HG02571 (cell line): ENCODE measurements around the gene S100B.
"Not testable (repeated sequence)": the region's sequence is repeated elsewhere in the genome, so short reads cannot be mapped to it uniquely, and the experiment has no call there.

ENCODE experiments used
- ATAC-seq: cut with Tn5 transposase; IDR thresholded peaks from one replicate; pipeline ENCODE4 v1.9.1; 2021; ENCODE audit warnings: mild to moderate bottlenecking, moderate library complexity; ENCODE audit not compliant: unreplicated experiment

Gene S100B

DNA sequence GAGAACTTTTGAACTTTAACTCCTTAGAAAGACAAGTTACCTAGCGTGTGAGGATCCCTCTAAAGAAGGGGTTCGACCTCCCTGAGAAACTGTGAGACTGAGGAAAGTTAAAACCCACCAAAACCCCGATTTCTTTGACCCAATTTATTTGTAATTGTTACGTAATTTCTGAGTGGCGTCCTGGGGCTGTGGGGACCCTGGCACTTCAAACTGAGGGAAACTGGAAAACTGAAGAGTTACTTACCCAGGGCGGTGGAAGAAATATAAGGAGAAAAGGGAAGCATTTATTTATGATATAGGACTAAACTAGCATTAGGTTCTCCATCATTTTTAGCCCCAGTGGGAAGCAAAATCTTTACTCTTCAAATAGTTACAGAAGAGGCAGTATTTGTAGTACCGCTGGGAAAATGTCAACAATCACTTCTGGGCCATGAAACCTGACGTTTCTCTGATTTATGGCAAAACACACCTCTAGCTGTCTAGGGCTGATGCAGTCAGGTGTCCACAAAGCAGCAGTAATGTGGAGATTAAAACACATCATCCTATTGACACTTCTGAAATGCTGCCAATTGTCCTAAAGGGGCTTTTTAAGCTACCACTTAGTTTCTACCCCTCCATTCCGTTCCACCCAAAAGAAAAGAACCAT lies 430 bp downstream of the S100B start:
- no peak for ATAC-seq

GRCh38 chr21:46603228-46603627 lies 1.7 kb downstream of the S100B start:
- no peak for ATAC-seq

DNA sequence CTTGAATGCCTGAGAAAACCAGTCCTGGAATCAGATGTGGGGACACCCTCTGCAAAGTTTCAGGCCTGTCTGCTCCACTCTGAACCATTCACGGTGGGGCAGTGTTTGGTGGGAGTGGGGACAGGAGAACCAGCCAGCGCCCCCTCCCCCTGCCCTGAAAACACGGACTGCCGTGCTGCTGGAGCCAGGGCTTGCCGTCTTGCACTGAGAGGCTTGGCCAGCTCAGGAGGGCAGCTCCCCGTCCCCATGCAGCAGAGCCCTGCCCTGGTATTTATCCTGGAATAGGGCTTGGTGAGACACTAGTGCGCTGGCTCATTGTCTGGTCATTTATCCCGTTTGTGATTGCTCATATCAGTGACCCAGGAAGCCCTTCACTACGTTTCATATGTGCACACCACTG lies 3.9 kb downstream of the S100B start:
- ATAC-seq = no peak

GRCh38 chr21:46600305-46600704 lies 4.6 kb downstream of the S100B start:
- no peak for ATAC-seq

GRCh38 chr21:46598581-46599572 lies 6.0 kb downstream of the S100B start:
- no peak for ATAC-seq

- no peak for ATAC-seq
These were observed 7.0 kb downstream of the S100B start for GRCh38 chr21:46597896-46598343.

GRCh38 chr21:46597031-46597430 lies 7.9 kb downstream of the S100B start:
- no peak for ATAC-seq

- no peak for ATAC-seq
These were observed 8.7 kb downstream of the S100B start for GRCh38 chr21:46596201-46596600.

GRCh38 chr21:46594276-46594675 lies 10.6 kb downstream of the S100B start:
- no peak for ATAC-seq

GRCh38 chr21:46585191-46585953 lies 19.5 kb downstream of the S100B start:
- no peak for ATAC-seq

- no peak for ATAC-seq
These were observed 23.0 kb downstream of the S100B start for GRCh38 chr21:46581780-46582307.

DNA sequence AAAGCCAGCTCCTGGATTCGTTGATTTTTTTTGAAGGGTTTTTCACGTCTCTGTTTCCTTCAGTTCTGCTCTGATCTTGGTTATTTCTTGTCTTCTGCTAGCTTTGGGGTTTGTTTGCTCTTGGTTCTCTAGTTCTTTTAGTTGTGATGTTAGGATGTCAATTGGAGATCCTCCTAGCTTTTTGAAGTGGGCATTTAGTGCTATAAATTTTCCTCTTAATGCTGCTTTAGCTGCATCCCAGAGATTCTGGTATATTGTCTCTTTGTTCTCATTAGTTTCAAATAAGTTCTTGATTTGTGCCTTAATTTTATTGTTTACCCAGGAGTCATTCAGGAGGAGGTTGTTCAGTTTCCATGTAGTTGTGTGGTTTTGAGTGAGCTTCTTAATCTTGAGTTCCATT lies 25.5 kb downstream of the S100B start:
- not testable (repeated sequence) for ATAC-seq

GRCh38 chr21:46577786-46578185 lies 27.1 kb downstream of the S100B start:
- not testable (repeated sequence) for ATAC-seq

GRCh38 chr21:46572850-46573249 lies 32.0 kb downstream of the S100B start:
- no peak for ATAC-seq

DNA sequence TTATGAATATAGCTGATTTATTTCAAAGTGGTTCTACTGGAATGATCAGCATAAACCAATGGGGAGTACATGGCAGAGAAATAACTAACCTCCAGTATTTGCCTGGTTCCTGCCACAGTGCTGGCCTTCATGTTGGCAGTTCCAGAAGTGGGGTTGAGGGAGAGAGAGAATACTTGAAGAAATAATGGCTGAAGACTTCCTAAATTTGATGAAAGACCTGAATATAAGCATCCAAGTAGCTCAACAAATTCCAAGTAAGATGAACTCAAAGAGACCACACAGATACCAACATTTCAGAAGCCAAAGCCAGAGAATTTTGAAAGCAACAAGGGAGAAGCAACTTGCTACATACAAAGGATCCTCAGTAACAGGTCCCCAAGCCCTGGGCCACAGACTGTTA lies 34.3 kb downstream of the S100B start:
- no peak for ATAC-seq

DNA sequence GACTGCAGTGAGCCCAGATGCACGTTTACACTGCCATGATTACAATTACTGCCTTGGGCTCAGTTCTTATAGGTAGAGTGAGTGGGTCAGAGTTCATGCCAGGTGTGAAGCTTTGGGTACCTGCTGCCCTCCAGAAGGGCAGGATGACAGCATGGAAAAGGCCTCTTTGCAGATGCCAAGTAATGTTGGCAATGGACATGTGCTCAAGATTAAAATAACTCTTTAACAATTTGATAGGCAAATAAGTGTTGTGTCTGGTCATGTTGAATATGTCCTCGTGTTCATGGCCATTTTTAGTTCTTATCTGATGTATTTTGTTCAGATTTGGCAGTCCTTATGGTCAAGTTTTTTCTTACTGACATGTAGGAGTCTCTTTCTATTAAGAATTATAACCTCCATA lies 34.8 kb downstream of the S100B start:
- ATAC-seq = no peak

DNA sequence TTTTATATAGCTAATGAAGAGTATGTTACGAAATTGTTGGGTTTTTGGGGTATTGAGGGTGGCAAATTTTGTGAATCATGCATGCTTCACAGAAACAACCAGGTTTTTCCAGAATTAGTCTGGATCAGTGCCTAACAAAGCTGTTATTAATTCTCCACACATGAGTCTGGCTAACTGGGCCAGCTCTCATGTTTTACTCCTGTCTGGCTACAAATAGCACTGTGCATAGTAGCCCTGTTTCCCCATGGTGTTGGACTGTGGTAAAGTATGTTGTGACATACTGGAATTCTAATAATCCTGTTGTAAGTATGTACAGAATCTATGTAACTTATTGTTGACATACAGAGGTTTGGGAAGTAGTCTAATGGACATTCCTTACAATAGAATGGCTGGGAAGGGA lies 35.8 kb downstream of the S100B start:
- no peak for ATAC-seq

- ATAC-seq = no peak
These were observed 36.3 kb downstream of the S100B start for GRCh38 chr21:46568562-46568961.

- no peak for ATAC-seq
These were observed 37.5 kb downstream of the S100B start for GRCh38 chr21:46567348-46567747.

GRCh38 chr21:46564391-46564790 lies 40.5 kb downstream of the S100B start:
- ATAC-seq = no peak

DNA sequence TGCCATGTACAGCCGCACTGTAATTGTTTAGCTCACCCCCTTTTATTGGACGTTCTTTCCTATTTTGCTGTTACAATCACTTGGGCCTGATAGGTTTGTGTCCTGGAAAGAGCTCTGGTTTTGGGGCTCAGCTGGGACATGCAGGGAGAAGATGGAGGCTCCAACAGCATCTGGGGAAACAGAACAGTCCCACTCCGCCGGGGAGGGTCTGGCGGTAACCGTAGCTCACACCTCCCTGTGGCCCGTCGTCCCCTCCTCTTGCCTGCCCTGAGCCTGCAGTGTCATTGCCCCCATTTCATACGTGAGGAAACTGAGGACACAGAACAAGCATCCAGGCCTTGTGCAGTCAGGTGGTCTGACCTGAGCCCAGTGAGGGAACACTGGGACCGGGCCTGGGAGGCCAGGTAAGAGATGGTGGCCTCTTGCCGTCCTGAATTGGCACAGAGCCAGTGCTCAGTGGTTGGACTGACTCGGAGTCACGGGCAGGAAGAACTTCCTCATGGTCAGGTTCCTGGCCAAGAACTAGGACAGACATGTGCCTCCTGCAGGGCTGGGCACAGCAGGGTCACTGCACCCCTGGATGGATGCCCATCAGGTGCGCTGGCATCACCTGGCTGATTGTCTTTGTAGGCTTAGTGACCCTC lies 41.8 kb downstream of the S100B start:
- no peak for ATAC-seq
